SU-DHL-6 (cell line): Measurements from ENCODE around the gene GRN.

Experiments used
- H2AFZ ChIP-seq: fragments of 200-600 bp; sonication (generic); 2 replicates; pipeline ENCODE4 v1.6.1; 2014; ENCODE audit warnings: low read depth, mild to moderate bottlenecking, moderate library complexity, mixed read lengths, antibody characterized with exemption, low read length; ENCODE audit not compliant: severe bottlenecking
- H3F3A ChIP-seq: fragments of 200-600 bp; shearing (Covaris generic); 2 replicates; pipeline ENCODE4 v1.6.0; 2016; ENCODE audit warnings: antibody characterized with exemption, mild to moderate bottlenecking; ENCODE audit not compliant: insufficient read depth
- H3K27ac ChIP-seq: fragments of 200-600 bp; sonication (generic); 2 replicates; pipeline ENCODE4 v1.5.1; 2016; ENCODE audit warnings: low read depth, mild to moderate bottlenecking, low read length, moderate library complexity, mixed read lengths
- H3K27me3 ChIP-seq: fragments of 200-600 bp; sonication (generic), shearing (Covaris generic); 2 replicates; pipeline ENCODE4 v1.6.0; 2014; ENCODE audit warnings: mild to moderate bottlenecking, low read length
- H3K36me3 ChIP-seq: fragments of 200-600 bp; sonication (generic); 2 replicates; pipeline ENCODE4 v1.6.1; 2014; ENCODE audit warnings: mild to moderate bottlenecking, low read length, mixed read lengths
- H3K4me2 ChIP-seq: fragments of 300-600, 200-600 bp; shearing (Covaris generic), sonication (generic); 2 replicates; pipeline ENCODE4 v1.6.0; 2014; ENCODE audit warnings: low read length, low read depth, mild to moderate bottlenecking; ENCODE audit not compliant: poor library complexity, severe bottlenecking
- H3K4me3 ChIP-seq: fragments of 200-600 bp; sonication (generic); 2 replicates; pipeline ENCODE4 v1.5.1; 2014; ENCODE audit warnings: antibody characterized with exemption, low read length, mild to moderate bottlenecking, mixed read lengths; ENCODE audit not compliant: insufficient read depth, poor library complexity, severe bottlenecking
- H3K79me2 ChIP-seq: fragments of 200-600 bp; sonication (generic); 2 replicates; pipeline ENCODE4 v1.6.1; 2014; ENCODE audit warnings: mild to moderate bottlenecking, low read length, moderate library complexity; ENCODE audit not compliant: insufficient read depth
- H3K9ac ChIP-seq: fragments of 200-600 bp; sonication (generic); 2 replicates; pipeline ENCODE4 v1.7.0; 2014; ENCODE audit warnings: mild to moderate bottlenecking, low read length
- H3K9me2 ChIP-seq: fragments of 200-600 bp; sonication (generic); replicated peaks from 2 replicates; pipeline ENCODE4 v1.6.1; 2014; ENCODE audit warnings: low read length; ENCODE audit not compliant: insufficient read depth
- H3K9me3 ChIP-seq: fragments of 200-600 bp; sonication (generic); 2 replicates; pipeline ENCODE4 v1.6.1; 2014; ENCODE audit warnings: low read length, mixed read lengths; ENCODE audit not compliant: insufficient read depth
- H4K20me1 ChIP-seq: fragments of 200-600 bp; sonication (generic); 2 replicates; pipeline ENCODE4 v1.6.1; 2014; ENCODE audit warnings: low read depth, mild to moderate bottlenecking, antibody characterized with exemption, low read length, moderate library complexity, mixed read lengths
- CTCF ChIP-seq: fragments of 200-600 bp; sonication (generic); IDR thresholded peaks from one replicate; pipeline ENCODE4 v1.5.1; 2017; ENCODE audit warnings: antibody characterized with exemption, mild to moderate bottlenecking, low read length, moderate library complexity; ENCODE audit not compliant: insufficient read depth, poor library complexity, severe bottlenecking
- EZH2phosphoT487 ChIP-seq: fragments of 200-600 bp; sonication (generic), shearing (Covaris generic); conservative IDR thresholded peaks from 2 replicates; pipeline ENCODE4 v1.6.1; 2018; ENCODE audit warnings: mild to moderate bottlenecking, antibody characterized with exemption, low read length, moderate library complexity, mixed read lengths

The GRN gene

GRCh38 chr17:44317545-44317944 is 27.6 kb upstream of the GRN start:
- H3F3A ChIP-seq: no peaks in the 10 kb centered on the region
- H3K27ac ChIP-seq: no peak overlapping the region
- H3K9me3 ChIP-seq: no peaks in the 10 kb centered on the region
- no peak overlapping the region for H3K9ac ChIP-seq
- TF ChIP-seq CTCF: no peak
- TF ChIP-seq EZH2phosphoT487: no peak
- no peaks in the 10 kb centered on the region for H3K36me3 ChIP-seq
- H2AFZ ChIP-seq: no peak overlapping the region
- no peak overlapping the region for H3K4me3 ChIP-seq
- H3K27me3 ChIP-seq: no peaks in the 10 kb centered on the region
- H3K9me2 ChIP-seq: no peaks in the 10 kb centered on the region
- no peaks in the 10 kb centered on the region for H3K79me2 ChIP-seq
- H4K20me1 ChIP-seq: no peaks in the 10 kb centered on the region
- H3K4me2 ChIP-seq: no peak overlapping the region

DNA sequence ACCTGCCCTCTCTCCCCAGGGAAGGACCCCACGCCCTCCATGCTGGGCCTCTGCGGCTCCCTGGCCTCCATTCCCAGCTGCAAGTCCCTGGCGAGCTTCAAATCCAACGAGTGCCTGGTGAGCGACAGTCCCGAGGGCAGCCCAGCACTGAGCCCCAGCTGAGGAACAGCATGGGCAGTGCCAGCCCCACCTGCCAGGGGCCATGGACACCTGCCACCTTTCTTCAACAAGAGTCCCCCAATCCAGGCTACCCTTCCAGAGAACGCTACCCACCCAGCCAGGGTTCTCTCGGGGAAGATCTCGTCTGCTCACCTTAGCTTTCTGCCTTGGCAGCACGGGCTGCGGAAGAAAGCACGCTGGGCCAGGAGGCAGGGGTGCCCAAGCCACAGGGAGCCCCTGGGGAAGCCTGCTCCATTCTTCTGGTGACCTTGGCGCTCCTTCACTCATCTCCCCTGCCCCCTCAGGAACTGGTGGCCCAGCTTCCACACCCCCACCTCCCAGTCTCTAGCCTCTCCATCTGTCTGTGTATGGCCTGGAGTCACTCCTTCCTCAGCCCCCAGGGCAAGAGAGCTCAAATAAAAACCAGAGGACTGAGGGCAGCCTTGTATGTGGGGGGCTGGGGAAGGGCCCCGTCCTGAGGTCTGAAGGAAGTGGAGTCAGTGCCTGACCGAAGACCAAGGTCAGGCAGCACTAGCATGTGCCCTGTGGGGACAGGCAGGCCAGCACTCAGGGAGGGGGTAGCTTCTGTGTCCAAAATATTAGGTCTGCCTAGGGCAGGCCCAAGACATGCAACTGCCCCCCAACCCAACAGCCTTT is 26.8 kb upstream of the GRN start:
- Histone ChIP-seq H3F3A (no peaks in the 10 kb centered on the region), H3K79me2 (no peaks in the 10 kb centered on the region), H3K9me3 (no peaks in the 10 kb centered on the region), H3K27me3 (no peaks in the 10 kb centered on the region), H3K9me2 (no peaks in the 10 kb centered on the region), H3K36me3 (no peaks in the 10 kb centered on the region), H2AFZ (no peak overlapping the region), H3K4me3 (no peak overlapping the region), H3K4me2 (no peak overlapping the region), H3K27ac (no peak overlapping the region), H4K20me1 (no peaks in the 10 kb centered on the region), H3K9ac (no peak overlapping the region)
- TF ChIP-seq EZH2phosphoT487 (no peak), CTCF (no peak)

DNA sequence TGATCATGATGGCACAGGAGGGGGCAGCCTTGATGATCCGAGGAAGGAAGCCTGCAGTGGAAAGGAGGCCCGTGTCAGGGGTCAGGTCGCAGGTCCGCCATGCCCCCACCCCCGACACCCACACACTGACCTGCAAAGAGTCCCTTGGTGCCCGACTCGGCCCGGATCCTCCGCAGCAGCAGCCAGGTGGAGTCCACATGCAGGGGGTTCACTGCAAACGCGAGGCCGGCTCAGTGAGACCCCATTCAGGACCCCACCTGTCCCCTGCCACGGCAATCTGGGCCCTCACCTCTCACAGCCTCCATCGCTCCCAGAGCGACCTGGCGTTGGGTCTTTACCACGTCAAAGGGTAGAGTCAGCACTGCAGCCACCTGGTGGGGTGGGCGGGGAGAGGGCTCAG is 25.0 kb upstream of the GRN start:
- no peaks in the 10 kb centered on the region for H3K9me2 ChIP-seq
- no peak overlapping the region for H3K4me3 ChIP-seq
- no peaks in the 10 kb centered on the region for H3K9me3 ChIP-seq
- no peaks in the 10 kb centered on the region for H3F3A ChIP-seq
- H3K36me3 ChIP-seq: no peaks in the 10 kb centered on the region
- H3K4me2 ChIP-seq: no peak overlapping the region
- no peak overlapping the region for H3K9ac ChIP-seq
- TF ChIP-seq EZH2phosphoT487 (no peak), CTCF (no peak)
- no peaks in the 10 kb centered on the region for H4K20me1 ChIP-seq
- no peaks in the 10 kb centered on the region for H3K27me3 ChIP-seq
- H3K27ac ChIP-seq: no peak overlapping the region
- H3K79me2 ChIP-seq: peaks cover 9% of the 10 kb centered on the region
- H2AFZ ChIP-seq: no peak overlapping the region
